ENCODE measurements around the gene MMP28.

DNA sequence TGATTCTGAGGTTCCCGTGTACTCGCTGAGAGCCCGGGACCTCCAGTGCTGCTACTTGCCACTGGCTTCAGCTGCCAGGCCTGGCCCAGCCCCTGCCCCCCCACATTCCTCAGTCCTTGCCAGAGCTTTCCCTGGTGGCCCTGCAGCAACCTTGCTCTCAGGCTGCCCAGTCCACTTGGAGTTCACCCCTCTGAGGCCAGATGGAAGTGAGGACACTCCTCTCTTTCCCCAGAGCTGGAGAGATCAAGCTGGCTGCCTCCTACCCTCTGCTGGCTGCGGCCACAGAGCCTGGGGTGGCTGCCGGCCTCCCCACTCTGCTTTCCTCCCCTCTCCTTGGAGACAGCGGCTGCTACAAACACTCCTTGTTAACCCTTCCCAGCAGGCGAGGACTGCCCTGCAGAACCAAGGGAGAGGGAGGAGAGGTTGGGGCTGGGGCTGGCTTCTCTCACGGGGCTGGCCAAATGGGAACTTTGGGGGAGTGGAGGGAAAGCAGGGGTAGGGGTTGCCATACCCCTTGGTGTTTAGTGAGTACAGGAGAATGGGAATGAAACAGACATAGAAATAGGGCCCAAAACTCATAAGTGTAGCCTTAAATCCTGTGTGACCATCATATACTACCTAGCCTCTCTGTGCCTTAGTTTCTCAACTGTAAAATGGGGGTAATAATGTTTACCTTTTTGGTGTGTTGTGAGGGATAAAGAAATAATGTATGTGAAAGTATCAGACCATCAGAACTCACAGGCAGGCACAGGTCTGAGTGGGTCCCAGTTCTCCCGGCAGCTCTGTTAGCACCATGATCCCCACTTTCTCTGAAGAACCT is 42.3 kb downstream of the MMP28 start, which contains the start of gene GAS2L2:
- TF ChIP-seq, protein P1, sequence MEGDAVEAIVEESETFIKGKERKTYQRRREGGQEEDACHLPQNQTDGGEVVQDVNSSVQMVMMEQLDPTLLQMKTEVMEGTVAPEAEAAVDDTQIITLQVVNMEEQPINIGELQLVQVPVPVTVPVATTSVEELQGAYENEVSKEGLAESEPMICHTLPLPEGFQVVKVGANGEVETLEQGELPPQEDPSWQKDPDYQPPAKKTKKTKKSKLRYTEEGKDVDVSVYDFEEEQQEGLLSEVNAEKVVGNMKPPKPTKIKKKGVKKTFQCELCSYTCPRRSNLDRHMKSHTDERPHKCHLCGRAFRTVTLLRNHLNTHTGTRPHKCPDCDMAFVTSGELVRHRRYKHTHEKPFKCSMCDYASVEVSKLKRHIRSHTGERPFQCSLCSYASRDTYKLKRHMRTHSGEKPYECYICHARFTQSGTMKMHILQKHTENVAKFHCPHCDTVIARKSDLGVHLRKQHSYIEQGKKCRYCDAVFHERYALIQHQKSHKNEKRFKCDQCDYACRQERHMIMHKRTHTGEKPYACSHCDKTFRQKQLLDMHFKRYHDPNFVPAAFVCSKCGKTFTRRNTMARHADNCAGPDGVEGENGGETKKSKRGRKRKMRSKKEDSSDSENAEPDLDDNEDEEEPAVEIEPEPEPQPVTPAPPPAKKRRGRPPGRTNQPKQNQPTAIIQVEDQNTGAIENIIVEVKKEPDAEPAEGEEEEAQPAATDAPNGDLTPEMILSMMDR (IDR thresholded peaks at IDR 0.05 in 8 of 11, conservative IDR thresholded peaks at IDR 0.05 in 3 of 11), result no peak
- TF ChIP-seq POLR2A (IDR thresholded peaks at IDR 0.05) (no peak), POLR2AphosphoS5 (IDR thresholded peaks at IDR 0.05) (no peak)
